Endodermal cell (in vitro differentiated cells): ENCODE results near the gene EYS. TPM values are rescaled to one million over a fixed set of nuclear protein-coding genes. Genes with fewer than 3 reads are reported as not detected.

ENCODE experiments used
- DNase-seq: peaks from one replicate; pipeline ENCODE4 v3.0.0-alpha.2; 2017
- H3K27ac ChIP-seq: 2 replicates; pipeline ENCODE4 v1.5.1; 2013; ENCODE audit warnings: mild to moderate bottlenecking, low read depth, low read length, moderate library complexity
- H3K27me3 ChIP-seq: 2 replicates; pipeline ENCODE4 v1.6.1; 2013; ENCODE audit warnings: mild to moderate bottlenecking, low read length, moderate library complexity; ENCODE audit not compliant: insufficient read depth, control insufficient read depth, poor library complexity, severe bottlenecking
- H3K36me3 ChIP-seq: 2 replicates; pipeline ENCODE4 v1.7.0; 2013; ENCODE audit warnings: mild to moderate bottlenecking, low read length, moderate library complexity; ENCODE audit not compliant: control insufficient read depth, insufficient read depth
- H3K4me1 ChIP-seq: one replicate; pipeline ENCODE4 v1.7.0; 2013; ENCODE audit warnings: low read length; ENCODE audit not compliant: control insufficient read depth, insufficient read depth
- H3K4me3 ChIP-seq: 2 replicates; pipeline ENCODE4 v1.5.1; 2013; ENCODE audit warnings: mild to moderate bottlenecking, low read length, moderate library complexity
- H3K9ac ChIP-seq: 2 replicates; pipeline ENCODE4 v1.6.1; 2013; ENCODE audit warnings: mild to moderate bottlenecking, low read length, moderate library complexity; ENCODE audit not compliant: poor library complexity, severe bottlenecking; ENCODE audit errors: extremely low read depth
- H3K9me3 ChIP-seq: 2 replicates; pipeline ENCODE4 v1.6.1; 2013; ENCODE audit warnings: mild to moderate bottlenecking, low read length, moderate library complexity; ENCODE audit not compliant: control insufficient read depth
- H3K27ac Mint-ChIP-seq: 2 replicates; pipeline ENCODE4 v1.8.0; 2020; ENCODE audit warnings: mixed read lengths
- H3K27me3 Mint-ChIP-seq: 2 replicates; pipeline ENCODE4 v1.8.0; 2021; ENCODE audit warnings: mild to moderate bottlenecking, mixed read lengths; ENCODE audit not compliant: insufficient read depth
- H3K36me3 Mint-ChIP-seq: 2 replicates; pipeline ENCODE4 v1.8.0; 2020; ENCODE audit warnings: low read depth, mixed read lengths
- H3K4me1 Mint-ChIP-seq: 2 replicates; pipeline ENCODE4 v1.8.0; 2020; ENCODE audit warnings: mixed read lengths
- H3K4me3 Mint-ChIP-seq: 2 replicates; pipeline ENCODE4 v1.8.0; 2020; ENCODE audit warnings: mild to moderate bottlenecking, moderate library complexity, mixed read lengths
- H3K9me3 Mint-ChIP-seq: 2 replicates; pipeline ENCODE4 v1.8.0; 2020; ENCODE audit warnings: mild to moderate bottlenecking, mixed read lengths
- WGBS, 2 experiments: methylation state at CpG; one replicate each; pipeline versions ENCODE4 v1.1.5 to v1.1.7; 2013; ENCODE audit warnings: missing lambda C conversion rate in 2 of 2, mixed read lengths in 1 of 2; ENCODE audit not compliant: insufficient coverage in 1 of 2, insufficient read length in 1 of 2; 5-methylcytosine and 5-hydroxymethylcytosine counted together
- total RNA-seq, 2 donors: library from RNA; stranded (reverse); fragmentation: NEBNext Ultra II Directional in 1 of 2; extraction: Animal tissue kit (Norgen Biotek cat#: 25700) in 1 of 2; gene quantifications; 2 replicates in 1 of 2; 3 replicates in 1 of 2; pipeline ENCODE4 v1.2.1, GENCODE V29; 2021
- TF ChIP-seq, protein P1 (sequence below): fragments of 200-600 bp; sonication (generic); conservative IDR thresholded peaks from 2 replicates; pipeline ENCODE4 v1.5.0; 2021; ENCODE audit warnings: antibody characterized with exemption, mild to moderate bottlenecking

The EYS gene
- total RNA-seq, 2 donors from 2014 or later, result 0.31 to 0.70 TPM

DNA sequence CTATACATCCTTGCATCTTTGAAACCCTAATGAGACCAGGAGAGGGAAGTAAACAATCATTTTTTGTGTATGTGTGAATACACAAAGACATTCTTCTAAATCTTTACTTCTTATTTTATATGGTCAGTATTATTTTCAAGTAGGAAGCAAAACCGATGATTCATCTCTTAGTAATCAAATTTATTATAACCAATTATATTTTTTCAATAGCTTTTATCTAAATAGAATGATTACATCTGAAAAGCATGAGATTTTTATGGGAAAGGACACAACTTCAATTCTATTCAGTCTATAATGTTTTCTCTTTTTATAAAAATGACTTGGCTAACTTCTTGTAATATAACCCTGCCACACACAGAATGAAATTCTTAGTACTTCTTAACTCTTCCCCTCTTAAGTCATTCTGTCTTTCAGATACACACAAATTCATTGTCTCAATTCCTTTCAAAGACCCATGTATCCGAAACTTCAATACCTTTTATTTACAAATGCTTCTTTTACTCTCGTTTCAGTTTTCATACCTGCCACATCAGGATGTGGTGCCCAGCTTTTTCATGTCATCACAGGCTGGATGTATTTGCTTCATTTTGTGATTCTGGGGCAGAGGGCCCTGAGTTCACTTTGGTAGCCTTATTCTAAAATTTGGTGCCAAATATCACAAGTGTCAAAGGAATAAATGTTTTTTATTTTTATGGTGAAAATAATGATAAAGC, 1844.4 kb downstream of the EYS start:
- H3K27me3 Mint-ChIP-seq, result no peaks in the 10 kb centered on the region
- peaks cover 19% of the 10 kb centered on the region for H3K4me1 Mint-ChIP-seq
- 89 to 100% methylated on average over 1 to 2 of the region's 3 CpGs for WGBS, 2 experiments

DNA sequence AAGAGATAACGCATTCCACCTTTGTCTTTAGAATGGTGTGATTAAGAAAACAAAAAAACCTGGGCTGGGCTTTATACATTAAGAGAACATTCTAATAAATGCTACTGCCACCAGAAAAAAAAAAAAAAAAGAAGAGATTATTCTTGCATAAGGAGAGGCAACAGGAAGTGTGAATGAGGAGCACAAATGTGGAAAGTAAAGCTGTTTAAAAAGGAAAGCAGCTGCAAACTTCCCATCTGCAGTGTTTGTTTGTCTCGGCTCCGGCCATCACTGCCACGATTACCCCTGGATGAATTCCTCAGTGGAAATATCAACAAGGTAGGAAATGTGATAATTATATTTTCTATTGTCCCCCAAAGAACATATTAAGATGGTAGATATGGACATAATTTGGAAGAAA, 1847.5 kb downstream of the EYS start:
- DNase-seq, result no peak

More for the DNA sequence above, 1844.4 kb downstream of the EYS start:
- Mint-ChIP-seq H3K36me3 (no peaks in the 10 kb centered on the region), H3K9me3 (no peaks in the 10 kb centered on the region), H3K27ac (no peak overlapping the region), H3K4me3 (no peak overlapping the region)
- H3K27me3 ChIP-seq, result no peaks in the 10 kb centered on the region
- no peaks in the 10 kb centered on the region for H3K9me3 ChIP-seq
- no peak overlapping the region for H3K4me3 ChIP-seq
- no peaks in the 10 kb centered on the region for H3K4me1 ChIP-seq
- DNase-seq, result no peak
- H3K36me3 ChIP-seq, result no peaks in the 10 kb centered on the region
- H3K27ac ChIP-seq, result no peak overlapping the region
- no peak overlapping the region for H3K9ac ChIP-seq
- TF ChIP-seq, protein P1, sequence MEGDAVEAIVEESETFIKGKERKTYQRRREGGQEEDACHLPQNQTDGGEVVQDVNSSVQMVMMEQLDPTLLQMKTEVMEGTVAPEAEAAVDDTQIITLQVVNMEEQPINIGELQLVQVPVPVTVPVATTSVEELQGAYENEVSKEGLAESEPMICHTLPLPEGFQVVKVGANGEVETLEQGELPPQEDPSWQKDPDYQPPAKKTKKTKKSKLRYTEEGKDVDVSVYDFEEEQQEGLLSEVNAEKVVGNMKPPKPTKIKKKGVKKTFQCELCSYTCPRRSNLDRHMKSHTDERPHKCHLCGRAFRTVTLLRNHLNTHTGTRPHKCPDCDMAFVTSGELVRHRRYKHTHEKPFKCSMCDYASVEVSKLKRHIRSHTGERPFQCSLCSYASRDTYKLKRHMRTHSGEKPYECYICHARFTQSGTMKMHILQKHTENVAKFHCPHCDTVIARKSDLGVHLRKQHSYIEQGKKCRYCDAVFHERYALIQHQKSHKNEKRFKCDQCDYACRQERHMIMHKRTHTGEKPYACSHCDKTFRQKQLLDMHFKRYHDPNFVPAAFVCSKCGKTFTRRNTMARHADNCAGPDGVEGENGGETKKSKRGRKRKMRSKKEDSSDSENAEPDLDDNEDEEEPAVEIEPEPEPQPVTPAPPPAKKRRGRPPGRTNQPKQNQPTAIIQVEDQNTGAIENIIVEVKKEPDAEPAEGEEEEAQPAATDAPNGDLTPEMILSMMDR, result no peak

DNA sequence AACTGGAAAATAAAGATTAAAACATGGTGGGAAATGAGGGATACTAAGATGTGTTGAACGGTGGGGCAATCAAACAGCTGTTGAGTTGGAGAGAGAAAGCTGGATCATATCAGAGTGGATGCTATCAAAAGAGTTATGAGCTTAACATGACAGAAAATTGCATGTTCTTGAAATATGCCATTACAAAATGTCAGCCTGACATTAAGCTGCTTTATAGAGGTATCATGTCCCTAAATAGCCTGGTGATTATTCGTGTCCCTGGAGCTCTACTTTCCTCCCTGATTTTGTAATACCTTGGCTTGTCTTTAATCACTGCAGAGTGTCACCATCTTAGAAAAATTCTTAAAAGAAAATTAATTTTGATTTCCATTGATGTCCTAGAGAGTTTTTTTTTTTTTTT, 1848.3 kb downstream of the EYS start:
- no peaks in the 10 kb centered on the region for H3K9me3 Mint-ChIP-seq
- no peak for DNase-seq
- Histone ChIP-seq H3K9ac (no peak overlapping the region), H3K9me3 (no peaks in the 10 kb centered on the region), H3K4me1 (no peaks in the 10 kb centered on the region), H3K4me3 (no peak overlapping the region), H3K36me3 (no peaks in the 10 kb centered on the region), H3K27ac (no peak overlapping the region), H3K27me3 (no peaks in the 10 kb centered on the region)
- WGBS, 2 experiments, result 94% methylated on average over 2 of the region's 2 CpGs
- peaks cover 4% of the 10 kb centered on the region for H3K4me1 Mint-ChIP-seq
- TF ChIP-seq, protein P1, result no peak
- H3K27ac Mint-ChIP-seq, result no peak overlapping the region
- H3K36me3 Mint-ChIP-seq, result no peaks in the 10 kb centered on the region
- no peak overlapping the region for H3K4me3 Mint-ChIP-seq
- no peaks in the 10 kb centered on the region for H3K27me3 Mint-ChIP-seq

More for the DNA sequence above, 1847.5 kb downstream of the EYS start:
- 80 to 100% methylated on average over 1 to 4 of the region's 4 CpGs for WGBS, 2 experiments
- Mint-ChIP-seq H3K9me3 (no peaks in the 10 kb centered on the region), H3K27ac (no peak overlapping the region), H3K4me1 (peaks cover 4% of the 10 kb centered on the region), H3K4me3 (no peak overlapping the region), H3K36me3 (no peaks in the 10 kb centered on the region), H3K27me3 (no peaks in the 10 kb centered on the region)
- TF ChIP-seq, protein P1, result no peak
- no peak overlapping the region for H3K4me3 ChIP-seq
- H3K27ac ChIP-seq, result no peak overlapping the region
- H3K36me3 ChIP-seq, result no peaks in the 10 kb centered on the region
- H3K27me3 ChIP-seq, result no peaks in the 10 kb centered on the region
- H3K9ac ChIP-seq, result no peak overlapping the region
- H3K9me3 ChIP-seq, result no peaks in the 10 kb centered on the region
- H3K4me1 ChIP-seq, result no peaks in the 10 kb centered on the region
